WI38 (cell line): ENCODE data around the gene NCKAP5L.

Experiments
- H3K4me3 ChIP-seq: 2 replicates; pipeline ENCODE4 v1.5.1; 2011; ENCODE audit warnings: low read depth, mild to moderate bottlenecking, control low read depth, low read length
- CTCF ChIP-seq: IDR thresholded peaks from 2 replicates; pipeline ENCODE4 v1.5.1; 2012; ENCODE audit warnings: low read depth, mild to moderate bottlenecking, control low read depth, low read length

NCKAP5L gene

GRCh38 chr12:49767333-49767732, 60.9 kb downstream of the NCKAP5L start:
- no peak for TF ChIP-seq CTCF
- H3K4me3 ChIP-seq, result no peak overlapping the region

GRCh38 chr12:49766115-49766455, 62.1 kb downstream of the NCKAP5L start:
- no peak overlapping the region for H3K4me3 ChIP-seq
- no peak for TF ChIP-seq CTCF

- no peak for TF ChIP-seq CTCF
These were observed 64.1 kb downstream of the NCKAP5L start for GRCh38 chr12:49764126-49764525.

GRCh38 chr12:49763006-49763591, 65.1 kb downstream of the NCKAP5L start:
- peak; percentile 80 for TF ChIP-seq CTCF

More at GRCh38 chr12:49764126-49764525, 64.1 kb downstream of the NCKAP5L start:
- no peak overlapping the region for H3K4me3 ChIP-seq

GRCh38 chr12:49762468-49762847, 65.8 kb downstream of the NCKAP5L start:
- no peak for TF ChIP-seq CTCF
- no peak overlapping the region for H3K4me3 ChIP-seq

More at GRCh38 chr12:49763006-49763591, 65.1 kb downstream of the NCKAP5L start:
- no peak overlapping the region for H3K4me3 ChIP-seq

- no peak overlapping the region for H3K4me3 ChIP-seq
- TF ChIP-seq CTCF, result no peak
These were observed 66.3 kb downstream of the NCKAP5L start for GRCh38 chr12:49761677-49762467.

- no peak overlapping the region for H3K4me3 ChIP-seq
- TF ChIP-seq CTCF, result no peak
These were observed 77.2 kb downstream of the NCKAP5L start for GRCh38 chr12:49750996-49751393.
